HG03565 (cell line): ENCODE measurements around the gene COX6A1.
"Not testable (repeated sequence)": the region's sequence is repeated elsewhere in the genome, so short reads cannot be mapped to it uniquely, and the experiment has no call there.

Experiments used
- ATAC-seq: cut with Tn5 transposase; IDR thresholded peaks from one replicate; pipeline ENCODE4 v1.9.1; 2021; ENCODE audit warnings: mild to moderate bottlenecking, moderate library complexity; ENCODE audit not compliant: unreplicated experiment

The COX6A1 gene

DNA sequence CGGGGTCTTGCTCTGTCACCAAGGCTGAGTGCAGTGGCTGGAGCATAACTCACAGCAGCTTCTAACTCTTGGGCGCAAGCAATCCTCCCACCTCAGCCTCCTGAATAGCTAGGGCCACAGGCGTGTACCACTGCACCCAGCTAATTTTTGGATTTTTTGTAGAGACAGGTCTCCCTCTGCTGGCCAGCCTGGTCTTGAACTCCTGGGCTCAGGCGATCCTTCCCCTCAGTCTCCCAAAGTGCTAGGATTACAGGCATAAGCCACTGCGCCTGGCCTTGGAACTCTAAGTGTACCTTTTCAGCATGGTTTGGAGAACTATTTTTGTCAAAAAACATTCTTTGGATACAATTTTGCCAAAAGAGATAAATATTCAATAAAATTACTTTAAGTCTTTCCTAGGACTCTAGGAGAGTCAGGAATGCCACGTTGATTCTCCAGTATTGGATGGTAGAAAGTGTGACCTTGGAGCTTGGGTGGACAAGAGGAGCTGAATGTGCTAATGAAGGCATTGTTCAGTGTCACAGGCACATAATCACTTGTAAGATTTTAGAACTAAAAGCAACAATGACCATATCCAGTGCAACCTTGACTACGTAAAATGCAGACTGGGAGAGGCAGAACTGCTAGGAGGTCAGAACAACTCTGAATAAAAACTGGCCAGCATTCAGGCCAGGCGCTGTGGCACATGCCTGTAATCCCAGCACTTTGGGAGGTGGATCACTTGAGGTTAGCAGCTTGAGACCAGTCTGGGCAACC, 28.8 kb downstream of the COX6A1 start:
- ATAC-seq: no peak

DNA sequence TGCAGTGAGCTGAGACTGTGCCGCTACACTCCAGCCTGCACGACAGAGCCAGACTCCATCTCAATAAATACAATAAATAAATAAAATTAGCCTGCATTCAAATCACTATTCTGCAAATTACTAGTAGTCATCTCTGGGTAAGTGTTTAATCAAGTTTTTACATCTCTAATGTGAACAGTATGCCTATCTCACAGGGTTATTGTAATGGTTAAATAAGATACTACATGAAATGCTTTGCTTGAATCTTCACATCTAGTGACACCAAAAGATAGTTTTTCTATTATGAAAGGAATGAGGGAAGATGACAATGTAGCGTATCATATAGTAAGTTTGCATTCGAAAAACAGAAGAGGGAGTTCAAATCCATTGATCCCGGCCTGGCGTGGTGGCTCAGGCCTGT, 29.5 kb downstream of the COX6A1 start:
- no peak for ATAC-seq

DNA sequence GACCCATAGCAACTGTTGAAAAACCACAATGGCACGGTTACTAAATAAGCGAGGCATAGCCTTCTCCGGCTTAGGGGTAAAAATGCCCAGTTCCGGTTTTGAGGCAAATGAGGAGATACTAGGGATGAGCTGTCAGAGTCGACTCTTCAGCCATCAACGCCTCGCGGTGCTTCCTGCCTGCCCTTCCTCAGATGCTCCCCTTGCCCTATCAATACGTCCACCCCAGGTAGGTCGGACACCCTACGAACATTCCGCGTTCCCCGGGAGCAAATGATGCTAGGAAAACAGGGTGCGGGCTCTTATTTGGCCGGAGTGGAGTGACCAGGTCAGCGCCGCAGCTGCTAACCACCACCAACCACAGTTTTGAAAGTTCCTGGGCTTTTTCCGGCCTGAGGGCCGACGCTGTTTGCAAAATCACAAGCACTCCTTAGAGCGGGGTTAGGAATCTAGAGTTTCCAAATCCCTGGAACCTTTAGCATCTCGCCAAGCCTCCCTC, 30.5 kb downstream of the COX6A1 start:
- ATAC-seq: no peak

GRCh38 chr12:120468821-120469449, 31.0 kb downstream of the COX6A1 start:
- peak; percentile 5 for ATAC-seq

GRCh38 chr12:120469450-120470149, 31.7 kb downstream of the COX6A1 start, which contains the start of gene SRSF9:
TSS of gene SRSF9 (minus strand) at chr12:120469748. CDS start at chr12:120469609, 139 bp downstream.
- peak; percentile 77 for ATAC-seq

GRCh38 chr12:120470150-120470784, 32.4 kb downstream of the COX6A1 start:
- no peak for ATAC-seq

DNA sequence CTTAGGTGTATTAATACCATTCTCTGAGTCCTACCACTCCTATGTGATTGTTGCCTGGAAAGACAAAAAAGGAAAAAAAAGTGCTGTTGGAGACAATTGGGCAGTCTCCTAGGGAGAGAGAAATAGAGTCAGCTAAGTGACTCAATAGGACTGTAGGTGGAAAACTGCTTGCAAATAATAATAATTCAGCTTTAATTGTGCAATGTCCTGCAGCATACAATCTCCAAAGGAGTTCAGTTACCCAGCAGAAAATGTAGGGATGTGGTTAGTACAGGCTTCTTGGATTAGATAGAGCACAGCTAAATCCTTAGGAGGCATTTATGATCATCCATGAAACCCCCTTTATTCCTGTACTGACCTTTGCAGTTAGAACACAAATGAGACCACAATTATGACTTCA, 34.6 kb downstream of the COX6A1 start:
- no peak for ATAC-seq

- ATAC-seq: no peak
These were observed 36.1 kb downstream of the COX6A1 start for GRCh38 chr12:120473807-120474615.

DNA sequence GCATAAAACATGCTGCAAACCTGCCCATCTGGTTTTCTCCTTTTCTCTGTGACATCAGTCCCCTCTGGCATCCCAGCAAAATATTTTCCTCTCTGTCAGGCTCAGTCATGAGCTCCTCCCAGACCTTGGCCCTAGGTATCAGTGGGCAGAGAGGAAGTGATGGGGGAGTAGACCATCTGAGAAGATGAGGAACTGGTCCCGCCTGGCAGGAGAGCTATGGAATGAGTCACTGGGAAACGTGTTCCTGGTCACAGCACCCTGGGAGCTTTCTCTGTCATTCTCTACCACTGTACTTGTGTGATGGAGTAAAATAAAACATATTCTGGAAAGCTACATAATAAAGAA, 36.7 kb downstream of the COX6A1 start:
- no peak for ATAC-seq

DNA sequence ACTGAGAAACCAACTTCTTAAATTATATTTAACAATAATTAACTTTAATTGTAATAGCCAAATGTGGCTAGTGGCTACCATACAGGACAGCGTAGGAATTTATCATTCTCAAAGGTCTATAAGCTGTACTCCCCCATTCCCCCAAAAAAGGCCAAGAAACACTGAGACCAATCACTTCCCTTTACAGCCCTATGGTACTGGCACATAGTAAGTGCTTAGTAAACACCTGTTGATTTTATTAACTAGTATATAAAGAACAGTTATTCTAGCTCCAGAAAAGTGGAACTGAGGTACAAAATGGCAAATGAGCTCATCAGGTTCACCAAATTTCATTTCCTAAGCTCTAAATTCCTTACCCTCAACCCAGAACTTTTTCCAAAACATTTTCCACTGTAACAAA, 37.7 kb downstream of the COX6A1 start:
- no peak for ATAC-seq

DNA sequence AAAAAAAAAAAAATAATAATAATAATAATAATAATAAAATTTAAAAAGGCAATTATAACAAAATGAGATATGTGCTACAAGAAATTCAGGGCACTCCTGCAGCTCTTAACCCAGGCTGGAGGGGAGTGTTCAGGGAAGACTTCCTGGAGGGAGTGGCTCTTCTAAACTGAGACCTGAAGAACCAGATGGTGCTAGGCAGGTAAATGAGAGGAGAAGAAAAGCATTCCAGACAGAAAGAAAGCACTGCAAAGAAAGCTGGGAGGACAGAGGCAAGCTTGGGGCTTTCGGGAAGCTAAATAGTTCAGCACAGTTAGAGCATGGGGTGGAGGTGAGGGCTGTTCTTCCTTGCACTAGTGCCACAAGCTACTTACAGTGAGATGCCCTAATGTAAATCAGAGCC, 41.5 kb downstream of the COX6A1 start:
- ATAC-seq: no peak

DNA sequence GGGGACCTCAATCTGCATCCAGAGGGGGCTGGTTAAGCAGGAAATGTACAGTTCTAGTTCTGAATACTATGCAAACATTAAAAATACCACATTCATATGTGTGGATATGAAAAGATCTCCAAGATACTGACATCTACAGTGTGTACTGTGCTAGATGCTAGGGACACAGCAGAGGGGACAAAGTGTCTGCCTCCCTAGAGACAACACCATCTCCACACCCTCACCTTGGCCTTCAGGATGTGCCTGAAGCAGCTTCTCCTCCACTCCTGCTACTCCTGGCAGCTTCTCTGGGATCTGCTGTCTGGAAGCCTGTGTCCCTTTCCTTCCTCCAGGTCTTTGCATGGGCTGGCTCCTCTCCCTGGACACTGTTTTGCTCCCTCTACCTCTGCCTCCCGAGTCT, 42.3 kb downstream of the COX6A1 start:
- no peak for ATAC-seq

GRCh38 chr12:120481022-120481767, 43.3 kb downstream of the COX6A1 start:
- no peak for ATAC-seq

DNA sequence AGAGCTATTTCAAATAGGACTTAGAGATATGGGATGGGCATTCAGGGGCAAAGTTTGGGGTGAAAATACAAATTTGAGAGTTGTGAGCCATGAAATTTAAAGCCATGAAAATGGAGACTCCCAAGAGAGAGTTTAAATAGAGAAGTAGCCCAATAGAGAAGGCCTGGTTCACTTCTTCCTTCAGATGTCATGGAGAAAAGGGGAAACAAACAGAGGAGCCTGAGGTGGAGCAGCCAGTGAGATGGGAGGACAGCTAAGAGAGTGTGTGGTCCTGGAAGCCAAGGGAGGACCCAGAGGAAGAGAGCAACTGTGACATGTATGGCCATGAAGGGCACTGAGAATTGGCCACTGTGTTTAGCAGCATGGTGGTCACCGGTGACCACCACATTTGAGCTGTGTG, 45.7 kb downstream of the COX6A1 start:
- no peak for ATAC-seq

DNA sequence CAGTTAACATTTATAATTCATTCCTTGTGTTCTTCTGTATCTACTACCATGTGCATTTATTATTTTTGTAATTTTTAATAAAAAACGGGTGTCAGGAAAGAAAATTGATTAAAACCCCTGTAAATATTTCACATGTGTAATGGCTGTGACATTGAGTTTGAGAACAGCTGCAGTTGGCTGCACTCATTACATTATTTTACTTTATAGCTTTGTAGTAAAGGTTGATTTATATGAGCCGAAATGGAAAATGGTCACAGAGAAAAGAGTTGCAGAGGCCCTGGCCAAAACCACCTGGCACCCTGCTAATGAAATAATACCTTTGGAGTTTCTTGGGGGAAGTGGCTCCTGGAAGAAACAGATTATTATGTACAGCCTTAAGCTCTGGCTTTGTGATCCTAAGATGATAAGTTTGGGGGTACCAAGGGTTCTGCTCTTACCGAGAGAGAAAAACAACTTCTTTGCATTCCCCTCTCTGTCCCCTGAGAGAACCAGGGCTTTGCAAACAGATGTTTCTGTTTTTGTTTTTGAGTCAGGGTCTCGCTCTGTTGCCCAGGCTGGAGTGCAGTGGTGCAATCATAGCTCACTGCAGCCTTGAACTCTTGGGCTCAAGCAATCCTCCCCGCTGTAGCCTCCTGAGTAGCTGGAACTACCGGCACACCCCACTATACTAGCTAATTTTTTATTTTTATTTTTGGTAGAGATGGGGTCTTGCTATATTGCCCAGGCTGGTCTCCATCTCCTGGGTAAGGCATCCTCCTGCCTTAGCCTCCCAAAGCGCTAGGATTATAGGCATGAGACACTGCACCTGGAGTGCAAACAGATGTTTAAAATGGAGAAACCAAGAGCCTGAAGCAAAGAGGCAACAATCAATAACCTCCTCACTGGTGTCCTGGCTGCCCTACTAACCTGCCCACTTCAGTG, 48.3 kb downstream of the COX6A1 start:
- no peak for ATAC-seq

- not testable (repeated sequence) for ATAC-seq
These were observed 49.6 kb downstream of the COX6A1 start for GRCh38 chr12:120487552-120487951.

GRCh38 chr12:120488057-120488640, 50.2 kb downstream of the COX6A1 start:
- ATAC-seq: no peak

DNA sequence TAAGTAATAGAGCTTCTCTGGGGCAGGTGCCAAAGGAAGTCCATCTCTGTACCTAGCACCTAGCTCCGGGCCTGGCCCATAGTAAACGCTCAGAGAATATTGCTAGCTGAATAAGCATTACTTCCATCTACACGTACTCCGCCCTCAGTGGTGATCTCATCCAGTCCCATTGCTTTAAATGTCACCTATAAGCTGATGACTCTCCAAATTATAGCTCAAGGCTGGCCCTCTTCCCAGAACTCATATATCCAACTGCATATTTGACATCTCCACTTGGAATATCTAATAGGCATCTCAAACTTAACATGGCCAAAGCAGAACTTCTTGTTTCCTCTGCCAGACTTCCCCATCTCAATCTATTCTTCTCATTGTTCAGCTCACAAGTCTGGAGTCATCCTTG, 51.1 kb downstream of the COX6A1 start:
- no peak for ATAC-seq
